ENCODE measurements around the gene COL19A1. TPM values are rescaled to one million over a fixed set of nuclear protein-coding genes. Genes with fewer than 3 reads are reported as not detected.
A peak's percentile ranks its signal among the peaks of the same experiment; 100 is the strongest.

Gene COL19A1
- total RNA-seq, 1 donor from 2014 or later, result not detected

DNA sequence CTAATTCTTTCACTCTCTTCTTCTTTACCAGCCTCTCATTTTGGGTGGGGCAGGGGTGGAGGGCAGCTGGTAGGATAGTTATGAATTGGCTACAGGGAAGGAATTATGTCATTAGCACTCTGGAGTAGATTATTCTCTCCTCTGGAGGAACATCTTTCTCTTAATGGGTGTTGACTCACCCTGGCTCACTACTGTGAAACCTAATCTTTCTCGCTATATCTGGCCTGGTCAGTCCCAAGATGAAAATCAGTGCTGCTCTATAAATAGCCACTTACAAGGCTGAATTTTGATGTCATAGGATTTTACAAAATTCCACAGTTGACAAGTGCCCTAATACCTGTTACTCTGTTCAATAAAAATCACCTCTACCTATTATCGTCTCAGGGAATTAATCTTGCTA, 285.3 kb downstream of the COL19A1 start:
- DNase-seq (ENCODE audit: low read depth) (peak; percentile 7), FAIRE-seq (no peak)
- TF ChIP-seq, protein P1, sequence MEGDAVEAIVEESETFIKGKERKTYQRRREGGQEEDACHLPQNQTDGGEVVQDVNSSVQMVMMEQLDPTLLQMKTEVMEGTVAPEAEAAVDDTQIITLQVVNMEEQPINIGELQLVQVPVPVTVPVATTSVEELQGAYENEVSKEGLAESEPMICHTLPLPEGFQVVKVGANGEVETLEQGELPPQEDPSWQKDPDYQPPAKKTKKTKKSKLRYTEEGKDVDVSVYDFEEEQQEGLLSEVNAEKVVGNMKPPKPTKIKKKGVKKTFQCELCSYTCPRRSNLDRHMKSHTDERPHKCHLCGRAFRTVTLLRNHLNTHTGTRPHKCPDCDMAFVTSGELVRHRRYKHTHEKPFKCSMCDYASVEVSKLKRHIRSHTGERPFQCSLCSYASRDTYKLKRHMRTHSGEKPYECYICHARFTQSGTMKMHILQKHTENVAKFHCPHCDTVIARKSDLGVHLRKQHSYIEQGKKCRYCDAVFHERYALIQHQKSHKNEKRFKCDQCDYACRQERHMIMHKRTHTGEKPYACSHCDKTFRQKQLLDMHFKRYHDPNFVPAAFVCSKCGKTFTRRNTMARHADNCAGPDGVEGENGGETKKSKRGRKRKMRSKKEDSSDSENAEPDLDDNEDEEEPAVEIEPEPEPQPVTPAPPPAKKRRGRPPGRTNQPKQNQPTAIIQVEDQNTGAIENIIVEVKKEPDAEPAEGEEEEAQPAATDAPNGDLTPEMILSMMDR (IDR thresholded peaks at IDR 0.05; ENCODE audit: insufficient read depth, low read length, severe bottlenecking), result no peak
- no peaks in the 10 kb centered on the region for H3K36me3 ChIP-seq (ENCODE audit: control insufficient read depth, insufficient read depth, low read length)
- H3K27me3 ChIP-seq (ENCODE audit: control insufficient read depth, insufficient read depth, low read length), result no peaks in the 10 kb centered on the region
- no peak overlapping the region for H3K4me3 ChIP-seq (ENCODE audit: low read depth, low read length)

DNA sequence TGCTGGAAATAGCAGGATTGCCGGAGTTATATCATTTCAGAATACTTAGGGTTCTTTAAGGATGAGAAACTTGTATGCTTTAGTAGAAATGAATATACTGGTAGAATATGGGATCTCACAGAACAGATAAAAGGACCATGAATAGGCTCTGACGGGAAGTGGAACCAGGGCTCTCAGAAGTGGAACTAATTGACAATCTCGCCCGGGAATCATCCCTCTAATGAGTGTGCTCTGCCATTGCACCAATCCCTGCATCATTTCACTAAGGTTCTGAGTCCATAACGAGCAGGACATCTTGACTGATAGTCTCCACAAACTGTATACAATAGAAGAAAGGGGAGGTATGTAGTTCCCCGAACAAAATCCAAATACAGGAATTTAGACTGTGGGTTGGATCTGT, 286.4 kb downstream of the COL19A1 start:
- H3K27me3 ChIP-seq (ENCODE audit: control insufficient read depth, insufficient read depth, low read length), result no peaks in the 10 kb centered on the region
- DNase-seq (ENCODE audit: low read depth) (no peak), FAIRE-seq (no peak)
- H3K4me3 ChIP-seq (ENCODE audit: low read depth, low read length), result no peak overlapping the region
- no peaks in the 10 kb centered on the region for H3K36me3 ChIP-seq (ENCODE audit: control insufficient read depth, insufficient read depth, low read length)
- TF ChIP-seq, protein P1 (IDR thresholded peaks at IDR 0.05; ENCODE audit: insufficient read depth, low read length, severe bottlenecking), result no peak

DNA sequence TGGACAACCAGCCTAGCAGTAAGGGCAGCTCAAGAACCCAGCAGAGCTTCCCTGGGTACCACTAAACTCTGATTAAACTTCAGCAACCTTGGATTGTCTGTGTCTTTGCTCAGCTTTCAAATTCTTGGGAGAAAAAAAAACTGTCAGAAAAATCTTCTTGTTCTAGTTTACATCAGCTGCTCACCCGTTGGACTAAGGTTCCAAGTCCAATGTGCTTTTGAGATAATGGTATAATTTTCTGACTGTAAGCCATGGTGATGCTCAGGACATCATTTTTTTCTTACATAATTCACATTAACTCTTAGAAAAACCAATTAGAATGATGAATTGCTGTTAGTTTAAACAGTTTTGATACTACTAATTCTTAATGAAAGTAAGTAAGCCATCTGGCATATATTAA, 290.7 kb downstream of the COL19A1 start:
- DNase-seq (ENCODE audit: low read depth) (no peak), FAIRE-seq (no peak)
- TF ChIP-seq, protein P1 (IDR thresholded peaks at IDR 0.05; ENCODE audit: insufficient read depth, low read length, severe bottlenecking), result no peak
- no peaks in the 10 kb centered on the region for H3K36me3 ChIP-seq (ENCODE audit: control insufficient read depth, insufficient read depth, low read length)
- no peak overlapping the region for H3K4me3 ChIP-seq (ENCODE audit: low read depth, low read length)
- H3K27me3 ChIP-seq (ENCODE audit: control insufficient read depth, insufficient read depth, low read length), result no peaks in the 10 kb centered on the region

DNA sequence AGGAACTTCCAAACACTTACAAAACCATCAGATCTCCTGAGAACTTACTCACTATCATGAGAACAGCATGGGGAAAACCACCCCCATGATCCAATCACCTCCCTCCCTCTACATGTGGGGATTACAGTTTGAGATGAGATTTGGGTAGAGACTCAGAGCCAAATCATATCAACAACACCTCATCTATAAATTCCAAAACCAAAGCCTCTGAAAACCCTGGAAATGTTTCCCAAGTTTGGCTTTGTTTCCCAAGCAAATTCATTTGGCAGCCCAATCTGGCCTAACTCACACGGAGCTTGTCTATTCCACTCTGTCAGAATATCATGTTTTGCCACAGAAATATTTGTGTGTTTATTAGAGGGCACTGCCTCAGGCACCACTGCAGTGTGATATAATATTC, 293.9 kb downstream of the COL19A1 start:
- TF ChIP-seq, protein P1 (IDR thresholded peaks at IDR 0.05; ENCODE audit: insufficient read depth, low read length, severe bottlenecking), result no peak
- FAIRE-seq, result no peak
- DNase-seq (ENCODE audit: low read depth), result no peak
- no peaks in the 10 kb centered on the region for H3K36me3 ChIP-seq (ENCODE audit: control insufficient read depth, insufficient read depth, low read length)
- no peak overlapping the region for H3K4me3 ChIP-seq (ENCODE audit: low read depth, low read length)
- H3K27me3 ChIP-seq (ENCODE audit: control insufficient read depth, insufficient read depth, low read length), result no peaks in the 10 kb centered on the region

DNA sequence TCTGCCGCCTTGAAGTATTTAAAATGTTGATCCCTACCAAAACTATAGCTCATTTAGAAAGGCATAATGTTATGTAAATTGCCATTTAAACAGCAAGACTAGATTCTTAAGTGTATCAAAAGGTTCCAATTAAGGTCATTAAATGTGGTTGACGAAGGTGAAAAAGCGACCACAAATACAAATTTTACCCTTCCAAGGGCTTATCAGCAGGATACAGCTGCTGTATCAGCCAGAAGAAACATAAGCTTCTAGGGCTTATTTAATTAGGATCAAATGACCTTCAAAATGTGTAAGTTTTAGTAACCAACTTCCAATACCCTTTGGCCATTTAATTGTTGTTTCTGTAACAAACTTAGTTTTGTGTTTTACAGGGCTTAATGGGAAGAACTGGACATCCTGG, 296.6 kb downstream of the COL19A1 start:
- DNase-seq (ENCODE audit: low read depth) (no peak), FAIRE-seq (no peak)
- Histone ChIP-seq H3K27me3 (ENCODE audit: control insufficient read depth, insufficient read depth, low read length) (no peaks in the 10 kb centered on the region), H3K4me3 (ENCODE audit: low read depth, low read length) (no peak overlapping the region), H3K36me3 (ENCODE audit: control insufficient read depth, insufficient read depth, low read length) (no peaks in the 10 kb centered on the region)
- TF ChIP-seq, protein P1 (IDR thresholded peaks at IDR 0.05; ENCODE audit: insufficient read depth, low read length, severe bottlenecking), result no peak

DNA sequence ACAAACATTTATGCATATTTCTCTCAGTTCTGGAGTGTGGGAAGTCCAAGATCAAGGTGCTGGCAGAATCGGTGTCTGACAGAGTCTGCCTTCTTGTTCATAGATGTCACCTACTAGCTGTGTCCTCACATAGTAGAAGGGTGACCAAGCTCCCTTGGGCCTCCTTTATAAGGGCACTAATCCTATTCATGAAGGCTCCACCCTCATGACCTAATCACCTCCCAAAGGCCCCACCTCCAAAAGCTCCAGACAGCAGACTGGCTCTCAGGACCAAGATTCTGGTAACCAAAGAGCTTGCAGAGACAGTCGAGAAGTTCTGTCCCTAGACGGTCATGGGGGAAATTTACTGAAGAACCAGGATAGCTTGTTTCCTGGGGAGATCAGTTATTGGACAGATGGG, 297.4 kb downstream of the COL19A1 start:
- no peak overlapping the region for H3K4me3 ChIP-seq (ENCODE audit: low read depth, low read length)
- DNase-seq (ENCODE audit: low read depth) (no peak), FAIRE-seq (peak; percentile 72)
- no peaks in the 10 kb centered on the region for H3K36me3 ChIP-seq (ENCODE audit: control insufficient read depth, insufficient read depth, low read length)
- no peaks in the 10 kb centered on the region for H3K27me3 ChIP-seq (ENCODE audit: control insufficient read depth, insufficient read depth, low read length)
- TF ChIP-seq, protein P1 (IDR thresholded peaks at IDR 0.05; ENCODE audit: insufficient read depth, low read length, severe bottlenecking), result no peak

All from bronchial epithelial cell (primary cell).